HG02588 (cell line): ENCODE data around the gene ASB7.

ENCODE experiments used
- ATAC-seq: cut with Tn5 transposase; IDR thresholded peaks from one replicate; pipeline ENCODE4 v1.9.1; 2021; ENCODE audit warnings: mild to moderate bottlenecking, moderate library complexity; ENCODE audit not compliant: unreplicated experiment

The ASB7 gene

DNA sequence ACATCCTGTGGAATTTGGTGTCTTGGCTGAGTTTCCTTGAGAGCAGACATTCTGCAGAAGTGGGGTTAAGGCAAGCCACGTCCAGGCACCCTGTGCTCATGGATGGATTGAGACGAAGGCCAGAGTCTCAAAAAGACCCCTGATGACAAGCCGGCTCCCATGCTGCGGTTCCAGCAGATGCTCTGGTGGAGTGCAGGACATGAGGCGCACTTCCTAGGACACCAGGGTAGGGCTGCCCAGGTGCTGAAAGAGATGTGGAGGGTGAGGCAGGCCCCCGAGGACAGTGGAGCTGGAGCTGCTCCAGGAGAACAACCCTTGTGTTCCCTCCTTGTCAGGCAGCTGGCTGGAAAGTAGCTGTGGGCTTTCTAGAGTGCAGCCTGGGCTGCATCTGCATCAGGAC, 81.0 kb downstream of the ASB7 start:
- no peak for ATAC-seq

DNA sequence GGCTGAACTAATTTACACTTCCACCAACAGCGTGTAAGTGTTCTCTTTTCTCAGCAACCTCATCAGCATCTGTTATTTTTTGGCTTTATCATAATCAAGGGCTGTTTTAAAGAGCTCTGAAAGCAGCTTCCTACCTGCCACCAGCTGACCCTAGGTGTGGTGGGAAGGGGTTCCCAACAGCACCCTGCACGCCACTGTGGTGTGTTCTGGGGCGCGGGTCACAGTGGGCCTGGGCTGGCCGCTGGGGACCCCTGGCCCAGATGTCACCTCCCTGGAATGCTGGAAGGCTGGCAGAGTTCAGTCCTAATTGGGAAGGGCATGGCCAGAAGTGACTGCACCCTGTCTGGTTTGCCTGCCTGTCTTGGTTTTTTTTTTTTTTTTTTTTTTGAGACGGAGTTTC, 82.2 kb downstream of the ASB7 start:
- ATAC-seq, result no peak

DNA sequence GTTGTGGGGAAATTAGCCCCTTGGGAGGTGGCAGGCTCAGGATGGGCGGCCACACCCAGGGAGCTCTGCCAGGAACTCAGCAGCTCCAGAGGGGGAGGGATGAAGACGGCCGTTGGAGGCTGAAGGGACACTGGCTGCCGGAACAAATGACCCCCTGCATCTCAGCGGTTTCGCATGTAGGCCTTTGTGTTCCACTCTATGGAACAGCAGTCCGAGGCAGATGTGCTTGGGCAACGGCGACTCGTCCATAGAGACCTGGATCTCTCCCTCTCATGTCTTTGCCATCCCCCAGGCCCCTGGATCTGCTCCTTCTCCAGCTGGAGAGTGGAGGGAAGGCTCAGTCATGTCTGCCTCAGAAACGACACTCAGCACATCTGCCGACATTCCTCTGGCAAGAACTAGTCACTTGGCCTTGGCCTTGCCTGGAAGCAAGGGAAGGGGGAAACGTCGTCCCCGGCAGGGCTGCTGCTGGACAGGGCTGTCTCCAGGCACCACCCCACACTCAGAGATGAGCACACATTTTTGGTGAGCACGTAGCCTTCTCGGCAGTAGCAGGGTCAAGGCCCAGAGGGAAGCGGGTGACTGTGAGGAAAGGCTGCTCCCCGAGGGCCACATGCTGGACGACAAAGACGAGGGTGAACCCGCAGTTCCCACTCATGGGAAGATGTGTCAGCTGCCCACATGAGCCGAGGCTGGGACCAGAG, 83.8 kb downstream of the ASB7 start:
- no peak for ATAC-seq

DNA sequence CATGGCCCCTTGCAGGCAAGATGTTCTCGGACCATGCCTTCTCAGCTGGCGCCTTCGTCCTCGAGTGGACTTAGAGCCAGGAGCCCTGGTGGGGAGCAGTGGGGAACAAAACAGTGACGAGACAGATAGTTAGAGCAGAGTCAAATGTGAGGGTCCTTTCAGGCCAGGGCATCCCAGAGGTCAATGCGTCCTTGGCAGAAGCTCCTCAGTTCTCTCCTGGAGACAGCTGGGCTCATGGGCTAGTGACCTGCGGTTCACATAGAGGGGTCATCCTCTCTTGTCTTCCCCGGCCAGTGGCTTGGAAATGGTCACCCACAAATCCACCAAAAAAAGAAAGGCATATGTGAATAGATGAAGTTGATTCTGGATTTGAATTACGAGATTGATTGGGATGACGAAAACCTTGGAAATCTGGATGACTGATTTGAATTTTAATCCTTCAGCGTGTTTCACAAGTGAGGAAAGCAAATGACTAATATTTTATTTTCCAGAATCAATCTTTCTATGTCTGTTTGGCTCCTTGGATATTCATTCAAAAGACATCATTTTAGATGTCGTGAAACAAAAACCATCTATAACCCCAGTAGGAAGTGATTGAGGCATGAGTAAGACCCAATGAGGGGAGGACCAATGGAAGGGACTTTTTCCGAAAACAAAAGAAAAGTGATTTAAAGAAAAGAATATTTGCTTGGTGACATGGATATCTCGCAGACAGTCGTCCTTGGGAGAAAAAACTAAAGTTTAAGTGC, 84.5 kb downstream of the ASB7 start:
- no peak for ATAC-seq

DNA sequence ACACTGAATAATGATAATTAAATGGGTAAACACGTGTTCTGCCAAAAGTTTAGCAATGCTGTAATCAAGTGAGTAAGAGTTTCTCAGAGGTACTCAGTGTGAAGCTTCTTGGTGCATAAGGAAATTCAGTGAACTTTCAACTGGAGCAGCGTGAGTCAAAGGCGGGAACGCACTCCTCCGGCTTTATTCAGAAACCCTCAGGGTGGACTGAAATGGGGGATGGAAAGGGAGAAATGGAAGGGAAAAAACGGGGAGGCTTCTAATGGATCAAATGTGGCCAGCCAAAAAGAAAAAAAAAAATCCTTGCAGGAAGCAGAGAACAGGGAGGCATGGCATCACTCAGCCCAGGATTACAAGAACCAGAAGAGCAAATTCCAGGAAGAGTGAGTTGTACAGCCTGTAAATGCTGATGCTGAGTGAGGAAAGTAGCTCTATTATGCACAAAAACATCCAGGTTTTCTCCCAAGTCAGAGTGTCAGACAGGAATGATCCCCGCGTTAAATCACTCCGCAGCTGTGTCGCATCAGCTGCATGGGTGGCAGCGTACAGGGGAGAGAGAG, 85.3 kb downstream of the ASB7 start:
- no peak for ATAC-seq

DNA sequence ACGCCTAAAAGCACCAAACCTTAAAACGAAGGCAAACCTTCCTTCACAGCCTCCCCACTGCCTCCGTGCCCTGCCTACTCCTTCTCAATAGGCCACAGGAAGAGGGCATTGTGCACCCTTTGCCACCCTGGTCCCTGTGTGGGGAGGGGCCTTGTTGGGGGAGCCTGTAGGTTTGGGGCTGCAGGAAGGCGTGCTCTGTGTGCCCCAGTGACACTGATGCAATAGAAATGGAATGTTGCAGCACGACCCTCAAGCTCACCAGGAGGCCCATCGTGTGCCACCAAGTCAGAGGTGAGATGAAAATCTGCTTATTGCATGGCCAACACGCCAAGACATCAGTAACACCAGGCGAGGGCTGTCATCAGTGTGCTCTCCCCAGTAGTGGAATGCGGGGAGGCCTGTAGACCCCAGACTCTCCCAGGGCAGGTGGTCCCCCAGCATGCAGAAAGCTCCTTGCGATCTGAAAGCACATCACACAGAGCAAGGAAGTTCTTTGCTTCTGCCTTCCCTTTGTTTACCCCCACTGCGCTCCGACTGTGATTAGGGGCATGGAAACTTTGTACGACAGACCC, 86.2 kb downstream of the ASB7 start:
- ATAC-seq, result no peak

DNA sequence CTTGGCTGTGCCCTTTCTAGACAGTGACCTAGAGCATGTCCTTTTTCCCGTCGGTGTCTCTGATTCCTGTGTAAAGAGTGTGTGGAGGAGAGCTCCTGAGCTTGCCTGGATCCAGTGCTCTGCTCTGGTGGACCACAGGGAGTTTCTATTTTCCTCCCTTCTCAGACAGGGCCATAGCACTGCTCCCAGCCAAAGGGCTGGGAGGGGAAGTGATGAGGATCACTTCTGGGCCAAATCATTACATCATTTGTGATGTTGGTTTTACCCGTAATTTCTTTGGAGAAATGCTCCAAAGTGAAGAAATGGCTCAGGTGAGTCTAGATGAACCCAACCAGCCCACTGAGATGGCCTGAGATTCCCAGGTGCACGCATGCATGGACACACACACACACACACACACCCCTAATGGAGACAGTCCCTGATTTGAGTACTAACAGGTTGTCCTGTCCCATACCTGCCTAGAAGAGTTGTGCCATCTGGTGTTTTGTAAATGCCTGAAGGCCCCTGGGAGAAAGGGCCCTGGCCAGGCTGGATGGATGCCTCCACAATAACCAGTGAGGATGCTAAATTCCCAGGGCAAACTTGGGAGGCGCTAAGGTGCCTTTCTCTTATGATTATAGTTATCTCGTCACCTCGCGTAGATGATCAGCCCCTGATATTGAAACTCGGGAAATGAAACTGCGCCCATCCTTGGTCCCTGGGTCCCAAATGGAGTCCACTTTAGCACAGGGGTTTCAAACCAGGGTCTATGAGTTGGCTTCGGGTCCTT, 86.9 kb downstream of the ASB7 start:
- ATAC-seq, result no peak

DNA sequence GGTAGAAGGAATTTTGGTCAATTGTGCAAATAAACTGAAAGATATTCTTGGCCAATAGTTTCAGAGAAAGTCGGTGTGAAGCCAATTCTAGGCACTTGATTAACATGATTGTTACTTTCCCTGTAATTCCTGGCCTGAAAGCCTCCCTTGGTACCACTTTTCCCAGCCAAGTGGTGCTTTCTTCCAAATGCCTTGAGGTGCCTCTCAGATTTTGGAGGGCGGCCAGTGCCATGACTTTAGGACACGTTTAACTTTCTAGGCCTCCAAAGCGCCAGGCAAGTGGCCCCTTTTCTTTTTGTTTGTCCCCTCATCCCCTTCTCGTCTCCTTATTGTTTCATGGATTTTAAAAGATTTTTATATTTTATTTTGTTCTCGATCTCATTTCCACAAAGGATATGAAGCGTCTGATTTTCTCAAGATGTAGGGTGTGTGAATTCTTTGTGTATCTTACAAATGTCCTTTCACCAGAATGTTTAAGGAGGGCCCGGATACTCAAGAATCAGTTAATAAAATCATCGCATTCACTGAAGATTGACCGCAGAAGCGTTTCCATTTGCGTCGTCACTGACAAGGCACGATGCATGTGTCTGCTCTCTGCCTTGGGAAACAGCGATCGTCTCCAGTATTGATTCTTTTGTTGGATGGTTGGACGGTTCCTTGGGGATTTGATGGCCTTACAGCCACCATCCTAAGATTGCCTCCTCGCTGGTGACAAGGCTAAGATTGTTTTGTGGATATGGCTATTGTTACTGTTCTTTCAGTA, 87.8 kb downstream of the ASB7 start:
- ATAC-seq, result no peak

DNA sequence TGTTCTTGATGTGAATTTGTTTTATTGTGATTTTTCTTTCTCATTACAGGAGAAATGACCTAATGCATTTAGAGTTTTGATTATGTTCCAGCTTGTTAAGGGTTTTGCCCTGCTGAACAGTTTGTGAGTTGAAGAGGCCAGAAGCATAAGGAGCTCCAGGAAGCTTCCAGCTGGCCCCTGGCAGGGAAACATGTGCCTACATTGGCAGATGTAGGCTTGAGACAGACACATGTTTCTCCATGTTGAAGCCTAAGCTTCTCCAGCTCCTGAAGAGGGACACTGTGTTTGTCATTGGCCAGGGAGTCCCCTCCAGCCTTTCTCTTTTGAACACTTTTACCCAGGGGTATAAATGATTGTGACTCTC, 88.4 kb downstream of the ASB7 start:
- ATAC-seq, result no peak

DNA sequence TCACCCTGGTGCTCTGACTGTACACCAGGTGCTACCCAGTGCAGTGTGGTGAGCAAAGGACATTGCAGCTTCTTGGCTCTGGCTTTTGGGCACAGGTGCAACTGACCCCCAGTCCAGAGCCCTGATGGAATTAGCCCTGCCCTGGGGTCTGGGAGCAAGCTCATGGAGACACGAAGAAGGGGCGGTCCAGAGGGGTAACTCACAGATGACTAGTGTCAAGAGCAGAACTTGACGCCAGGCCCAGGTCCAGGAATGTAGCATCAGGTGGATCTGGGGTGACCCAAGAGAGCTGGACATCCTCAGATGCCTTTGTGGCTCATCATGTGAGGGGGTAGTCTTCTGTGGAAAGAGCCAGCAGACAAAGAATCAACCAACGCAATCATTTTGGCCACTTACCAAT, 88.9 kb downstream of the ASB7 start:
- ATAC-seq, result no peak

DNA sequence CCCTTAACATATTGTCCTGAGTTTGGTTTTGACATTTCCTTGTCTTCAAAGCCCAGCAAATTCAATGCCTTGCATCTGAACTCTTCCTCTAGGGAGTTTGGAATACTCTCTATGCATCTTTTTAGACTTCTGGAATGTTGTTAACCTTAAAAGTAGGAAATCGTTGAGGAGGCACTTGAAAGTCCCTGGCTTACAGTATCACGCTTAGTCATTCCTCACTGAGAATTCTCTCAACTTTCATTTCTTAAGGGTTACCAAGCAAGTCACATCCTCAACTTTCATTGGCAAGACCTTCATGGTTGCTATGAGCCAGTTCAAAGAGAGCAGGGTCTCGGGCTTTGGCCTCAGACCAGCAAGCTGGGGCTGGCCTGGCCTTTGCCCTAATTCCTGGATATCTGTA, 89.9 kb downstream of the ASB7 start:
- ATAC-seq, result no peak

DNA sequence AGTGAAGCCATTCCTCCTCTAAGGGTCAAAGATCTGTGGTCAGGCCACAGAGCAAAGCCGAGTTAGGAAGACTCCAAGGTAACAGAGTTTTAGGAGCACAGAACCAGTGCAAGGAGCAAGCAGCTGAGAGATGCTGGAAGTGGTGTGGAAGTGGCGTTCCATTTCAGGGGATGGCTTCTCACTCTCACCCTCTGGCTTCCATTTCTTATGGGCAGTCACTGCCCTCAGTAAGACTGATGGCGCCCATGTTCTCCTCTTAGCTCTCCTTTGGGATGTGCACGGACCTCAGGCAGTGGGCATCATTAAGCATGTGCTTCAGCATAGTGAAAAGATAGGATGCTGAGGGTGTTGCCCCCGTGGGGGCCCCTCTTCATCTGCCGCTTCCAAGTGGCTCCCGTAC, 90.3 kb downstream of the ASB7 start:
- no peak for ATAC-seq

DNA sequence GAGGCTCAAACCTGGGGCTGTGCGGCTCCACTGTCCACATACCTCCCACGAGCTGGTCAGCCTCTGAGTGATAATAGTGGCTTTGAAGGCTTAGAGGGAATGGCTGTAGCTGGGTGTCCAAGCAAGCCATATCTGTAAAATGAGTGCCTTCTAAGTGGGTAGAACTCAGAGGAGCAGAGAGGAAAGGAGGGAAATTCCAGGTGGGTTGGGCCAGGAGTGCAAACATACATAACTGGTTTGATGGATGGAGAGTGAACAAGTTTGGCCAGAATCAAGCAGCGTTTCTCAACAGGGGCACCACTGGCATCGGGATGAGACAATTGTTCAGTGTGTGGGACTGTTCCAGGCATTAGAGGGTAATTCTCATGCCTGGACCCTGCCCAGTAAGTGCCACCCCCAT, 91.1 kb downstream of the ASB7 start:
- no peak for ATAC-seq

DNA sequence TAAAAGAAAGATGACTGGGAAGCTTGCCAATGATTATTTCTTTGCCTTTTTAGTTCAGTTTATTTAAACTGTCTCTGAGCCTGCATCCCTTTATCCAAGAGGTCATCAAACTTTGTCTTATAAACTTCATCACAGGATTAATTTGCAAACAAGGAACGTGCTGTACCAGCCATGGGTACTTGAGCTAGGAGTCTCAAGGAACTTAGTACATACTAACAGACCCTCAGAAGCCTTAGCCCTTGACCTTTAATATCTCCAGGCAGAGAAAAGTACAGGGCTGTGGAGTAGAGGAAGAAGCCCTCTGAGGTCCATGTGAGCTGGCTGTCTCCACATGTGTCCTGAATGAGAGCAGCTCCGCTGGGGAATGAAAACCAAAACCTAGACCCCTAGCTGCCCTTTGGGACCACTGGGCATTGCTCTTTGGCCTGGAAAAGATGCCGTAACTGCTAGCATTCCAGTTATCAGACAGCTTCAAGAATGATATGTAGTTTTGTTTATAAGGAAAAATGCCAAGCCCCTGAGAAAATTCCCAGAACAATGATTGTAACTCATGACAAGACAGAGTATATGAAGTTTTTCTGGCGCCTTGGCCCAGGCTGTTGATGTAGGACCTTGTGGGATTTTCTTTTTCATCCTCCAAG, 92.1 kb downstream of the ASB7 start:
- ATAC-seq, result no peak

DNA sequence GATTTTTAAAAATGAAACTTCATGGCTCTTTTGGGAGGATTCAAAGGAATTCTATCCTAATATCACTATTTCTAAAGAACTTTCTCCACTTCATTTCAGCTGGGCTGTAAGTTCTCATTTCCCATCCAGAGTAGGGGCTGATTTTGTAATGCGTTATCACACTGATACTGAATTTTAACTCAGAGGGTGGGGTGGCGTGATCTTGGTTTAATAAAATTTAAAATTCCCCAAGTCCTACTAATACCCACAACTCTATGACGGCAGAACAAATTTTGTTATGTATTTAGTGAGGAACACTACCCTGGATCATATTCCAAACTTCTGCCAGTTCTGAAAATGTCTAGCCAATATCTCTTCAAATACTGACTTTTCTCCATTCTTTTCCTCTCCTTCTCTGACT, 92.7 kb downstream of the ASB7 start:
- no peak for ATAC-seq

DNA sequence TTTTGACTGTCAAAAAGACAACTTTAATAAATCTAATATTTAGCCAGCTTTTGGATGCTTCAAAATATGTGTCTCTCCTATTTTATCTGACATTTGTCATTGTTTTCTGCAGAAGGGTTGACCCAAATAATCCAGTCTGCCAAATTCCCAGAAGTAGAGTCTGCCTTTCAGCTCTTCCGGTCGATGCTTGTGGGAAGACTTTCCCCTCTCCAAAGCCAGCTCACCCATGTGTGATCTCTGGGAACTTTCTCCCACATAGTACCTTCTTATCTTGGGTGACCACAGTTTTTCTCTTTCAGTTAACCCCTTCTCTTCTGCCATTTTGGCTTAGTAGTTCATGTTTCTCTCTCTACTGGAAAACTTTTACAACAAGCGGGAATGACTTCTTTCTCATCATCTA, 94.1 kb downstream of the ASB7 start:
- ATAC-seq, result no peak
